K562 (cell line): ENCODE results near the gene RARG. TPM values are rescaled to one million over a fixed set of nuclear protein-coding genes. Genes with fewer than 3 reads are reported as not detected.

Experiments
- CCNT2 ChIP-seq: IDR thresholded peaks from 2 replicates; pipeline ENCODE4 v1.6.1; 2011; ENCODE audit warnings: borderline replicate concordance, low read depth, mild to moderate bottlenecking, moderate library complexity, mixed read lengths, low read length; ENCODE audit not compliant: insufficient read length; ENCODE audit errors: extremely low read depth
- E2F6 ChIP-seq, 2 experiments: IDR thresholded peaks; 2 replicates each; pipeline ENCODE4 v1.6.1; 2011; ENCODE audit warnings: borderline replicate concordance in 1 of 2, control low read depth in 1 of 2, low read depth in 1 of 2, low read length in 1 of 2, mild to moderate bottlenecking in 1 of 2, mixed read lengths in 1 of 2, moderate library complexity in 1 of 2; ENCODE audit not compliant: insufficient read depth in 1 of 2, insufficient read length in 1 of 2, poor library complexity in 1 of 2, severe bottlenecking in 1 of 2; ENCODE audit errors: extremely low read depth in 1 of 2
- EP400 ChIP-seq: fragments of 450-650 bp; IDR thresholded peaks from 2 replicates; pipeline ENCODE4 v1.6.1; 2017; ENCODE audit warnings: antibody characterized with exemption, mild to moderate bottlenecking, moderate library complexity
- ERF ChIP-seq: fragments of 450-650 bp; formaldehyde crosslinking; IDR thresholded peaks from 2 replicates; pipeline ENCODE4 v1.4.0; 2020; ENCODE audit warnings: mild to moderate bottlenecking, mixed read lengths
- GATAD2B ChIP-seq: fragments of 450-650 bp; IDR thresholded peaks from 2 replicates; pipeline ENCODE4 v1.6.1; 2017; ENCODE audit warnings: mild to moderate bottlenecking, borderline replicate concordance
- GTF2F1 ChIP-seq: IDR thresholded peaks from 2 replicates; pipeline ENCODE4 v1.6.1; 2011; ENCODE audit warnings: low read depth, low read length, improper control_type of control experiment
- HDAC2 ChIP-seq: fragments of 450-650 bp; IDR thresholded peaks from 2 replicates; pipeline ENCODE4 v1.6.1; 2016; ENCODE audit warnings: mild to moderate bottlenecking
- KLF6 ChIP-seq: fragments of 250-450 bp; sonication (Bioruptor Pico); IDR thresholded peaks from 2 replicates; pipeline ENCODE4 v1.4.0; 2020; ENCODE audit warnings: mild to moderate bottlenecking, moderate library complexity, borderline replicate concordance
- MAFF ChIP-seq: IDR thresholded peaks from 2 replicates; pipeline ENCODE4 v1.6.1; 2012; ENCODE audit warnings: low read length, improper control_type of control experiment
- NEUROD1 ChIP-seq: fragments of 150-350 bp; IDR thresholded peaks from 2 replicates; pipeline ENCODE4 v1.6.1; 2014; ENCODE audit warnings: borderline replicate concordance, low read length, low read depth; ENCODE audit not compliant: partially characterized antibody
- NFXL1 ChIP-seq: fragments of 450-650 bp; formaldehyde crosslinking; IDR thresholded peaks from 2 replicates; pipeline ENCODE4 v1.4.0; 2021; ENCODE audit warnings: mild to moderate bottlenecking
- NR3C1 ChIP-seq: sonication (generic); formaldehyde crosslinking; IDR thresholded peaks from 2 replicates; pipeline ENCODE4 v1.8.1; 2022; ENCODE audit warnings: missing genetic modification reagents
- RBM17 ChIP-seq: fragments of 200-400 bp; formaldehyde crosslinking; IDR thresholded peaks from 2 replicates; pipeline ENCODE4 v1.6.1; 2017; ENCODE audit warnings: low read depth, mild to moderate bottlenecking, low read length, borderline replicate concordance
- RFX5 ChIP-seq: IDR thresholded peaks from 2 replicates; pipeline ENCODE4 v1.6.1; 2011; ENCODE audit warnings: low read depth, mild to moderate bottlenecking, improper control_type of control experiment, low read length
- TEAD2 ChIP-seq: fragments of 450-650 bp; IDR thresholded peaks from 2 replicates; pipeline ENCODE4 v1.6.1; 2016; ENCODE audit warnings: missing genetic modification characterization, control low read depth, missing compliant biosample characterization
- WHSC1 ChIP-seq: IDR thresholded peaks from one replicate; pipeline ENCODE4 v1.6.1; 2012; ENCODE audit warnings: low read length, control low read depth, inconsistent platforms
- ZNF79 ChIP-seq: fragments of 250-450 bp; sonication (Bioruptor Pico); IDR thresholded peaks from 2 replicates; pipeline ENCODE4 v1.4.0; 2020; ENCODE audit warnings: low read depth, mild to moderate bottlenecking, moderate library complexity
- ZZZ3 ChIP-seq: fragments of 450-650 bp; IDR thresholded peaks from 2 replicates; pipeline ENCODE4 v1.6.1; 2016; ENCODE audit warnings: antibody characterized with exemption, mild to moderate bottlenecking, moderate library complexity
- polyA plus RNA-seq, 8 experiments: library from polyadenylated mRNA; depleted of rRNA in 4 of 8; stranded (reverse) in 5 of 8; unstranded in 3 of 8; fragments of >200 nt; fragmentation: Nextera tagmentation in 2 of 8; fragmentation: Illumina TruSeq in 1 of 8; extraction: Ambion mirVana in 2 of 8; extraction: Trizol in 1 of 8; gene quantifications; 2 replicates each; pipeline versions ENCODE4 v1.2.1 to v1.2.3, GENCODE V29; 2011 to 2014; ENCODE audit warnings: inconsistent platforms in 1 of 8, missing spikeins in 1 of 8
- total RNA-seq, 7 experiments: library from RNA; depleted of rRNA in 6 of 7; stranded (reverse); fragments of >200 nt in 6 of 7; fragmentation: Illumina TruSeq in 2 of 7; extraction: Trizol in 2 of 7; gene quantifications; 2 replicates each; pipeline versions ENCODE4 v1.2.1 to v1.2.3, GENCODE V29; 2011 to 2021; ENCODE audit warnings: low replicate concordance in 1 of 7
- TF ChIP-seq, protein P1 (sequence below): fragments of 250-450 bp; sonication (Bioruptor Pico); IDR thresholded peaks from 2 replicates; pipeline ENCODE4 v1.4.0; 2020; ENCODE audit warnings: mild to moderate bottlenecking, moderate library complexity, borderline replicate concordance
- TF ChIP-seq, protein P2 (sequence below): sonication (generic); formaldehyde crosslinking; IDR thresholded peaks from 2 replicates; pipeline ENCODE4 v1.8.1; 2023; ENCODE audit warnings: missing genetic modification reagents, mild to moderate bottlenecking, borderline replicate concordance

RARG gene
- total and polyA plus RNA-seq, 9 of the 15 experiments (the other 6 are each of a cell fraction or from before 2014, with no cell fraction given): 0.18 to 7.6 (median 3.8) TPM

DNA sequence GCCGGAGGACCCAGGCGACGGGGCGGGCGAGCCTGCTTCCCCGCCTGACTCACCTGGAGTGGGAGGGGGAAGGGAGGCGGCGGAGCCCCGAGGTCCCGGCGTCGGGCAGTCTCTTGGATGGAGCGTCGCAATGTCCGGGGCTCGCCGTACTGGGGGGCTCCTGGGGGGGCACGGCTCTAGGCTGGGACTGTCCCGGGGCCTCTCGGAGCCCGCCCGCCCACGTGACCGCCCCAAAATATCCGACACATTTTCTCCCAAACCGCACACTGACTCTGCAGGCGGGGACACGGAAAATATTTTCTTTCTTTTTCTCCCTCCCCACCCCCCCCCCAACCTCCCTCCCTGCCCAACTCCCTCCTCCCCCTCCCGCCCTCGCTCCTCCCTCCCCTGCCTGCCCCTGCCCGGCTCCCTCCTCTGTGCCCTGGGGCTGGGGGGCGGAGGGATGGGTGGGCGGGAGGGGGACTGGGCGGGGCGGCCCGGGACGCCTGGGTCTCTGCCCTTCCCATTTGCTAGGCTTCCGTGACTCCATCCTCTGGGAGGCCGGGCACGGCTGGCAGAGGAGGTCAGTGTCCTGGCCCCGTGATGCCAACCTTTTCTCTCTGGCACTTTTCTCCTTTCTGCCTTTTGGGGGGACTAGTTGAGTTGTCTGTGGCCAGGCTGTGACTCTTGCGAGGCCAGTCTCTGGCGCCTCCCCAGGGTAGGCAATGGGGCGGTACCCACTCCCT, at the start of gene RARG (continued):
- TF ChIP-seq ERF: no peak
- TF ChIP-seq NEUROD1: no peak
- TF ChIP-seq ZZZ3: no peak
- TF ChIP-seq KLF6 (CRISPR knock-in tag): no peak
- no peak for TF ChIP-seq CCNT2
- TF ChIP-seq WHSC1: no peak
- TF ChIP-seq, protein P1, sequence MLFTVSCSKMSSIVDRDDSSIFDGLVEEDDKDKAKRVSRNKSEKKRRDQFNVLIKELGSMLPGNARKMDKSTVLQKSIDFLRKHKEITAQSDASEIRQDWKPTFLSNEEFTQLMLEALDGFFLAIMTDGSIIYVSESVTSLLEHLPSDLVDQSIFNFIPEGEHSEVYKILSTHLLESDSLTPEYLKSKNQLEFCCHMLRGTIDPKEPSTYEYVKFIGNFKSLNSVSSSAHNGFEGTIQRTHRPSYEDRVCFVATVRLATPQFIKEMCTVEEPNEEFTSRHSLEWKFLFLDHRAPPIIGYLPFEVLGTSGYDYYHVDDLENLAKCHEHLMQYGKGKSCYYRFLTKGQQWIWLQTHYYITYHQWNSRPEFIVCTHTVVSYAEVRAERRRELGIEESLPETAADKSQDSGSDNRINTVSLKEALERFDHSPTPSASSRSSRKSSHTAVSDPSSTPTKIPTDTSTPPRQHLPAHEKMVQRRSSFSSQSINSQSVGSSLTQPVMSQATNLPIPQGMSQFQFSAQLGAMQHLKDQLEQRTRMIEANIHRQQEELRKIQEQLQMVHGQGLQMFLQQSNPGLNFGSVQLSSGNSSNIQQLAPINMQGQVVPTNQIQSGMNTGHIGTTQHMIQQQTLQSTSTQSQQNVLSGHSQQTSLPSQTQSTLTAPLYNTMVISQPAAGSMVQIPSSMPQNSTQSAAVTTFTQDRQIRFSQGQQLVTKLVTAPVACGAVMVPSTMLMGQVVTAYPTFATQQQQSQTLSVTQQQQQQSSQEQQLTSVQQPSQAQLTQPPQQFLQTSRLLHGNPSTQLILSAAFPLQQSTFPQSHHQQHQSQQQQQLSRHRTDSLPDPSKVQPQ (CRISPR knock-in tag): no peak
- TF ChIP-seq GATAD2B: no peak
- no peak for TF ChIP-seq E2F6 (IDR thresholded peaks at IDR 0.05; ENCODE audit: borderline replicate concordance in 1 of 2, extremely low read depth in 1 of 2, insufficient read depth in 1 of 2, insufficient read length in 1 of 2, low read depth in 1 of 2, low read length in 1 of 2, poor library complexity in 1 of 2, severe bottlenecking in 1 of 2)
- TF ChIP-seq ZNF79 (CRISPR knock-in tag): no peak
- no peak for TF ChIP-seq MAFF
- no peak for TF ChIP-seq TEAD2 (tag)
- no peak for TF ChIP-seq NR3C1 (CRISPR knock-in tag)
- TF ChIP-seq RBM17: no peak
- TF ChIP-seq, protein P2, sequence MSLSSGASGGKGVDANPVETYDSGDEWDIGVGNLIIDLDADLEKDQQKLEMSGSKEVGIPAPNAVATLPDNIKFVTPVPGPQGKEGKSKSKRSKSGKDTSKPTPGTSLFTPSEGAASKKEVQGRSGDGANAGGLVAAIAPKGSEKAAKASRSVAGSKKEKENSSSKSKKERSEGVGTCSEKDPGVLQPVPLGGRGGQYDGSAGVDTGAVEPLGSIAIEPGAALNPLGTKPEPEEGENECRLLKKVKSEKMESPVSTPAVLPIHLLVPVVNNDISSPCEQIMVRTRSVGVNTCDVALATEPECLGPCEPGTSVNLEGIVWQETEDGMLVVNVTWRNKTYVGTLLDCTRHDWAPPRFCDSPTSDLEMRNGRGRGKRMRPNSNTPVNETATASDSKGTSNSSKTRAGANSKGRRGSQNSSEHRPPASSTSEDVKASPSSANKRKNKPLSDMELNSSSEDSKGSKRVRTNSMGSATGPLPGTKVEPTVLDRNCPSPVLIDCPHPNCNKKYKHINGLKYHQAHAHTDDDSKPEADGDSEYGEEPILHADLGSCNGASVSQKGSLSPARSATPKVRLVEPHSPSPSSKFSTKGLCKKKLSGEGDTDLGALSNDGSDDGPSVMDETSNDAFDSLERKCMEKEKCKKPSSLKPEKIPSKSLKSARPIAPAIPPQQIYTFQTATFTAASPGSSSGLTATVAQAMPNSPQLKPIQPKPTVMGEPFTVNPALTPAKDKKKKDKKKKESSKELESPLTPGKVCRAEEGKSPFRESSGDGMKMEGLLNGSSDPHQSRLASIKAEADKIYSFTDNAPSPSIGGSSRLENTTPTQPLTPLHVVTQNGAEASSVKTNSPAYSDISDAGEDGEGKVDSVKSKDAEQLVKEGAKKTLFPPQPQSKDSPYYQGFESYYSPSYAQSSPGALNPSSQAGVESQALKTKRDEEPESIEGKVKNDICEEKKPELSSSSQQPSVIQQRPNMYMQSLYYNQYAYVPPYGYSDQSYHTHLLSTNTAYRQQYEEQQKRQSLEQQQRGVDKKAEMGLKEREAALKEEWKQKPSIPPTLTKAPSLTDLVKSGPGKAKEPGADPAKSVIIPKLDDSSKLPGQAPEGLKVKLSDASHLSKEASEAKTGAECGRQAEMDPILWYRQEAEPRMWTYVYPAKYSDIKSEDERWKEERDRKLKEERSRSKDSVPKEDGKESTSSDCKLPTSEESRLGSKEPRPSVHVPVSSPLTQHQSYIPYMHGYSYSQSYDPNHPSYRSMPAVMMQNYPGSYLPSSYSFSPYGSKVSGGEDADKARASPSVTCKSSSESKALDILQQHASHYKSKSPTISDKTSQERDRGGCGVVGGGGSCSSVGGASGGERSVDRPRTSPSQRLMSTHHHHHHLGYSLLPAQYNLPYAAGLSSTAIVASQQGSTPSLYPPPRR (CRISPR knock-in tag): no peak
- TF ChIP-seq HDAC2: 0 out of 2 replicates have a peak, but pooled peaks have one; percentile 44
- TF ChIP-seq EP400: no peak
- TF ChIP-seq GTF2F1: no peak
- no peak for TF ChIP-seq NFXL1 (CRISPR knock-in tag)
- TF ChIP-seq RFX5: no peak
